Measurements from ENCODE around the gene PLCH2.

PLCH2 gene

GRCh38 chr1:2538872-2539271 is 62.8 kb downstream of the PLCH2 start:
- Histone ChIP-seq H4K20me1 (ENCODE audit: insufficient read depth, low read length) (peaks cover 55% of the 10 kb centered on the region), H3K9ac (ENCODE audit: low read depth, low read length) (no peak overlapping the region), H3K36me3 (ENCODE audit: insufficient read depth, low read length) (no peaks in the 10 kb centered on the region), H3K79me2 (ENCODE audit: insufficient read depth, low read length) (no peaks in the 10 kb centered on the region), H3K9me3 (ENCODE audit: insufficient read depth, low read length, severe bottlenecking) (no peaks in the 10 kb centered on the region), H2AFZ (ENCODE audit: low read depth, low read length) (no peak overlapping the region), H3K4me1 (ENCODE audit: insufficient read depth, low read length) (peaks cover 29% of the 10 kb centered on the region), H3K27me3 (ENCODE audit: insufficient read depth, low read length, poor library complexity) (peaks cover 4% of the 10 kb centered on the region), H3K4me2 (ENCODE audit: insufficient read depth, low read length) (no peak overlapping the region), H3K4me3 (ENCODE audit: low read depth in 1 of 2, low read length in 2 of 2) (no peak overlapping the region), H3K27ac (ENCODE audit: low read length) (no peak overlapping the region)
- TF ChIP-seq EZH2 (IDR thresholded peaks at IDR 0.05; ENCODE audit: borderline replicate concordance, low read depth, low read length, severe bottlenecking) (no peak), CTCF (IDR thresholded peaks at IDR 0.05; ENCODE audit: borderline replicate concordance, extremely low read depth, low read length, poor library complexity, severe bottlenecking) (no peak)
- DNase-seq: no peak
- ATAC-seq (ENCODE audit: insufficient read depth, low read depth): no peak

GRCh38 chr1:2539312-2539907 is 63.3 kb downstream of the PLCH2 start:
- Histone ChIP-seq H3K9me3 (ENCODE audit: insufficient read depth, low read length, severe bottlenecking) (no peaks in the 10 kb centered on the region), H3K36me3 (ENCODE audit: insufficient read depth, low read length) (no peaks in the 10 kb centered on the region), H3K27me3 (ENCODE audit: insufficient read depth, low read length, poor library complexity) (peaks cover 4% of the 10 kb centered on the region), H3K79me2 (ENCODE audit: insufficient read depth, low read length) (no peaks in the 10 kb centered on the region), H2AFZ (ENCODE audit: low read depth, low read length) (no peak overlapping the region), H3K4me3 (ENCODE audit: low read depth in 1 of 2, low read length in 2 of 2) (no peak overlapping the region), H3K4me1 (ENCODE audit: insufficient read depth, low read length) (peaks cover 30% of the 10 kb centered on the region), H3K9ac (ENCODE audit: low read depth, low read length) (no peak overlapping the region), H3K4me2 (ENCODE audit: insufficient read depth, low read length) (no peak overlapping the region), H3K27ac (ENCODE audit: low read length) (no peak overlapping the region), H4K20me1 (ENCODE audit: insufficient read depth, low read length) (peaks cover 57% of the 10 kb centered on the region)
- ATAC-seq (ENCODE audit: insufficient read depth, low read depth) (no peak), DNase-seq (no peak)
- TF ChIP-seq CTCF (IDR thresholded peaks at IDR 0.05; ENCODE audit: borderline replicate concordance, extremely low read depth, low read length, poor library complexity, severe bottlenecking) (peak; percentile 47), EZH2 (IDR thresholded peaks at IDR 0.05; ENCODE audit: borderline replicate concordance, low read depth, low read length, severe bottlenecking) (no peak)

GRCh38 chr1:2540816-2541492 is 64.9 kb downstream of the PLCH2 start:
- Histone ChIP-seq H3K9me3 (ENCODE audit: insufficient read depth, low read length, severe bottlenecking) (no peaks in the 10 kb centered on the region), H3K4me3 (ENCODE audit: low read depth in 1 of 2, low read length in 2 of 2) (no peak overlapping the region; a peak in 1 of 4 replicates), H3K4me1 (ENCODE audit: insufficient read depth, low read length) (peaks cover 34% of the 10 kb centered on the region), H3K27me3 (ENCODE audit: insufficient read depth, low read length, poor library complexity) (peaks cover 4% of the 10 kb centered on the region), H3K79me2 (ENCODE audit: insufficient read depth, low read length) (no peaks in the 10 kb centered on the region), H3K36me3 (ENCODE audit: insufficient read depth, low read length) (no peaks in the 10 kb centered on the region), H2AFZ (ENCODE audit: low read depth, low read length) (no peak overlapping the region), H3K4me2 (ENCODE audit: insufficient read depth, low read length) (peak overlapping the region; percentile 54), H4K20me1 (ENCODE audit: insufficient read depth, low read length) (peaks cover 57% of the 10 kb centered on the region), H3K27ac (ENCODE audit: low read length) (no peak overlapping the region), H3K9ac (ENCODE audit: low read depth, low read length) (peak overlapping the region; percentile 35; the same call in 1 of the 2 replicates)
- peak; percentile 73 for ATAC-seq (ENCODE audit: insufficient read depth, low read depth)
- no peak for TF ChIP-seq CTCF (IDR thresholded peaks at IDR 0.05; ENCODE audit: borderline replicate concordance, extremely low read depth, low read length, poor library complexity, severe bottlenecking)
- TF ChIP-seq EZH2 (IDR thresholded peaks at IDR 0.05; ENCODE audit: borderline replicate concordance, low read depth, low read length, severe bottlenecking): no peak
- peak; percentile 78 for DNase-seq

Data from DND-41 (cell line).